ENCODE measurements around the gene AIFM3.

AIFM3 gene

DNA sequence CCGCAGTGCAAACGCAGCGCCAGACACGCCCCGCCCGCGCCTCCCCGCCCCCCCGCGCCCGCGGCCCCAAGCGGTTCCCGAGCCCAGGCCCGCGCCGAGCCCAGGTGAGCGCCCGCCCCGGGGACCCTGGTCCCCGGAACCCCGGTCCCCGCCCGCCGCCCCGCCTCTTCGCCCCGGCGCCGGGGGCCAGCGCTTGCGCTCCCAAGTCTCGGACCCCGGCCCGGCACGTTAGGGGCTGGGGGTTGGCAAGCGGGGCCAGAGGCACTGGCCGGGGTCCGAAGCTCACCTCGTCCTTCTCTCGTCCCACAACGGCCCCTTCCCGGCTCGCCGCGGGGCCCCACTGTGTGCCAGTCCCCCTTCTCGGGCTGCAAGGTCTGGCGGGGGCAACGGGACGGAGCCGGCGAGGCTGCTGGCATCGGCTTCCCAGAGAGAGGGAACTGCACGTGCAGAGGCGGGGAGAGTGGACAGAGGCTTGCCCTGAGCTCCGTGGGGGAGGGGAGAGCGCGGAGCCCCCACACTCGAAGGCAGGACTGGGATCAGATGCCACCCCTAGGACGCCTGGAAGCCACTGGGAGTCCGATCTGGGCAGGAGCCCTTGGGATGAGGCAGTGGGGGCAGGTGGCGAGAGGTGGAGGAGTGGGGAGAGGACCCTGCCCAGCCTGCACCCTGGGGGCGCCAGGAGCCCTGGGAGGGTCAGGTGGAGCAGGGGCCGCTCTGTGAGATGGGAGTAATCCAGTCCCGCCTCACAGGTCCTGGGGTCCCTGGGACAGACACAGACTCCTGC is 1.8 kb upstream of the AIFM3 start:
- H3K27ac ChIP-seq, result no peak overlapping the region
- DNase-seq, result no peak
- TF ChIP-seq, protein P1, sequence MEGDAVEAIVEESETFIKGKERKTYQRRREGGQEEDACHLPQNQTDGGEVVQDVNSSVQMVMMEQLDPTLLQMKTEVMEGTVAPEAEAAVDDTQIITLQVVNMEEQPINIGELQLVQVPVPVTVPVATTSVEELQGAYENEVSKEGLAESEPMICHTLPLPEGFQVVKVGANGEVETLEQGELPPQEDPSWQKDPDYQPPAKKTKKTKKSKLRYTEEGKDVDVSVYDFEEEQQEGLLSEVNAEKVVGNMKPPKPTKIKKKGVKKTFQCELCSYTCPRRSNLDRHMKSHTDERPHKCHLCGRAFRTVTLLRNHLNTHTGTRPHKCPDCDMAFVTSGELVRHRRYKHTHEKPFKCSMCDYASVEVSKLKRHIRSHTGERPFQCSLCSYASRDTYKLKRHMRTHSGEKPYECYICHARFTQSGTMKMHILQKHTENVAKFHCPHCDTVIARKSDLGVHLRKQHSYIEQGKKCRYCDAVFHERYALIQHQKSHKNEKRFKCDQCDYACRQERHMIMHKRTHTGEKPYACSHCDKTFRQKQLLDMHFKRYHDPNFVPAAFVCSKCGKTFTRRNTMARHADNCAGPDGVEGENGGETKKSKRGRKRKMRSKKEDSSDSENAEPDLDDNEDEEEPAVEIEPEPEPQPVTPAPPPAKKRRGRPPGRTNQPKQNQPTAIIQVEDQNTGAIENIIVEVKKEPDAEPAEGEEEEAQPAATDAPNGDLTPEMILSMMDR (IDR thresholded peaks at IDR 0.05), result no peak
- no peaks in the 10 kb centered on the region for H3K9me3 ChIP-seq
- peak overlapping the region; percentile 18 to 24 for H3K4me3 ChIP-seq
- H3K36me3 ChIP-seq, result no peaks in the 10 kb centered on the region
- peaks cover 0 to 17% (median 11%) of the 10 kb centered on the region in 4 donors for H3K4me1 ChIP-seq
- intact Hi-C loops (cut with DNase I; ENCODE audit: low total_unique reads), result no loop called here
- peaks cover 0 to 54% of the 10 kb centered on the region in 2 donors for H3K27me3 ChIP-seq

DNA sequence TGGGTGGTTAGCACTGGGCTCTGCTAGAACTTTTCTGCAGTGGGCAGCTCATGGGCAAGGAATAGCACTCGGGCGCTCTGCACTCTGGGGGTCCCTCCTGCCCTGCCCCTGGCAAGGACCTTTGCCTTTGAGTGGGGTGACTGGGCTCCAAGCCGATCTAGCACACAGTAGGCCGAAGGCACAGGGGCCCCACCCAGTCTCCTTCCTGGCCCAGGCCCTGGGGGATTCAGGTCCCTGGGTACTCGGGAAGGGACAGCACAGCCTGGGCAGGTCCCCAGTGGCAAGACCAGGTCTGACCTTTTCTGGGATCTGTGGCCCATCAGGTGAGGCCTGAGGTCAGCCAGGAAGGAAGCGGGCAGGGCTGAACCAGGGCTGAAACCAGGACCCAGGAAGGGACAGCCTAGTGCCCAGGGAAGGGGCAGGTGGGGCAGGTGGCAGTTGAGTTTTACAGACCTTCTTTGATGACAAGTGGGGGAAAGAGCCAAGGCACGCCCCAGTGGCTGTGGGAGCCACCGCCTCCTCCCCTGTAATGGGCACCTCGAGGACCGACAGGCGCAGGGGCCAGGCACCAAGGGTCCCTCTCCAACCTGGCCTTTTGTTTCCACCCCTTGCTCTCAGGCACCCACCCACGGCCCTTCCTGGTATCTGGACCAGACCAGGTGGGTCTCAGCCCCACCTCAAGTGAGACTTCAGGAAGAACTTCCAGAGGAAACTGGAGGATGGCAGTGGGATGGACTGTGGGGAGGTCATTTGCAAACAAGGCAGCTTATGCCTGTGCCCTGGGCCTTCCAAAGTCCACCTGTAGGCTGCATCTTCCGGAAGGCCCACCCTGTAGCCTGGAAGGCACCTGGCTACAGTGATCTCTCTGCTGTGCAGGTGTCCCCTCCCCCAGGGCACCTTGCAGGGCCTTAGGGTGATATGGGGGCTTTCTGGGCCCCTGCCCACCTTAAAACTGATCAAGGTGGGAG is 883 bp upstream of the AIFM3 start:
- Histone ChIP-seq H3K27me3 (peaks cover 0 to 50% of the 10 kb centered on the region in 2 donors), H3K4me1 (peaks cover 0 to 17% (median 11%) of the 10 kb centered on the region in 4 donors), H3K36me3 (no peaks in the 10 kb centered on the region), H3K9me3 (no peaks in the 10 kb centered on the region), H3K4me3 (no peak overlapping the region), H3K27ac (no peak overlapping the region)
- no peak for DNase-seq
- TF ChIP-seq, protein P1 (IDR thresholded peaks at IDR 0.05), result no peak
- intact Hi-C loops (cut with DNase I; ENCODE audit: low total_unique reads), result no loop called here

DNA sequence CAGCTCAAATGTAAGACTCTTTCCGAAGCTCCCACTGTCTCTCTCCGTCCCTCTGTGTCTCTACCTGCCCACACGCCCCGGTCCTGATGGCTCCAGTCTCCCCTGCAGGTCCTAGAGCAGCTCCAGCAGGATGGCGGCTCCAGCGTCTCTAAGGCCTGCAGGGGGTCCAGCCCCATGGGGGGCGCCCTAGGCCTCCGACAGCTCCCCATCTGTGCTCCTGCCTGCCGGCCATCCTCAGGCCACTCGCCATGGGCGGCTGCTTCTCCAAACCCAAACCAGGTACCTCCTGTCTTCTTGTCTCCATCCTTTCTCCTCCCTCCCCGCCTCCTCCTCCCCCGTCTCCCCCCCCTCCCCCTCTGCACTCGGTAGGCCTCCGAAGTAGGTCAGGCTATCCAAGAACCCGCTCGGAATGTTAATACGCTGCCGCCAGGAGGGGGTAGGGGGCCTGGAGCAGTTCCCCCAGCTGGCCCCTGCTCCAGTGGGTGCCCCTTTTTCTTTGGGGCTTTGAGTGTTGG is 699 bp downstream of the AIFM3 start:
- Histone ChIP-seq H3K9me3 (no peaks in the 10 kb centered on the region), H3K4me3 (no peak overlapping the region), H3K4me1 (peaks cover 0 to 17% (median 11%) of the 10 kb centered on the region in 4 donors), H3K36me3 (no peaks in the 10 kb centered on the region), H3K27ac (no peak overlapping the region), H3K27me3 (peaks cover 0 to 43% of the 10 kb centered on the region in 2 donors)
- DNase-seq, result no peak
- TF ChIP-seq, protein P1 (IDR thresholded peaks at IDR 0.05), result no peak
- intact Hi-C loops (cut with DNase I; ENCODE audit: low total_unique reads), result loop anchor here (1.0 kb wide), 1 partner anchor 36 kb away; no protein-coding TSS in a partner anchor

DNA sequence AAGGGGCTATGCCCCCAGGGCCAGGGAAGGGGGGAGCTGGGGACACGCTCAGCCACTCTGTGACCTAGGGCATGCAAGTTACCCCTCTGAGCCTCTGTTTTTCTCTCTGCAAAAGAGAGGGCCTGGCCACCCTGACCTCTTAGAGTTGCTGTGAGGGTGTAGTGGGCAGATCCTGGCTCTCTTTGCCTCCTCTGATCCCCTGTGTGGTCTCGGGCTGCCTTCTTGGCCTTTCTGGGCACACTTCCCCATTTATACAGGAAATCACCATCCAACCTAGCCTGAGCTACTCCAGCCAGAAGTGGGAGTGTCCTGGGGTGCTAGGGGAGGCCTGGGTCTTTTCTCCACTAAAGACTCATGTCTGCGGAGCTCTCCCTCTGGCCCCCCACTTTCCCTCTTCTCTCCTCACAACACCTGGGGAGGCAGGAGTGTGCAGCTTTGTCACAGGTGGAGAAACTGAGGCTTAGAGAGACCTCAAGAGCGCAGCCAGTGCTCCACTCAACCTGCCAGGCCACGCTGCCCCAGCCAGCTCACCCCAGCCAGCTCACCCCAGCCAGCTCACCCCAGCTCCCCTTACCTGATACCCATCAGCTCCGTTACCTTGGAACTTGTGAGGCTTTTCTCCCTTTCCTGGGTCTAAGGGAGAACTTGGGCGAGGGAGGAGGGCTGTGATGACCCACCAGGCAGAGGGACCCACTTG is 1.4 kb downstream of the AIFM3 start:
- Histone ChIP-seq H3K9me3 (no peaks in the 10 kb centered on the region), H3K4me3 (no peak overlapping the region), H3K27ac (no peak overlapping the region), H3K4me1 (peaks cover 0 to 17% (median 11%) of the 10 kb centered on the region in 4 donors), H3K36me3 (no peaks in the 10 kb centered on the region), H3K27me3 (peaks cover 0 to 40% of the 10 kb centered on the region in 2 donors)
- TF ChIP-seq, protein P1 (IDR thresholded peaks at IDR 0.05), result no peak
- no peak for DNase-seq
- intact Hi-C loops (cut with DNase I; ENCODE audit: low total_unique reads), result loop anchor here (1.0 kb wide), 1 partner anchor 37 kb away; no protein-coding TSS in a partner anchor
